OCI-LY7 (cell line): ENCODE measurements around the gene ROBO2. TPM values are rescaled to one million over a fixed set of nuclear protein-coding genes. Genes with fewer than 3 reads are reported as not detected.
"Not testable (repeated sequence)": the region's sequence is repeated elsewhere in the genome, so short reads cannot be mapped to it uniquely, and the experiment has no call there.

Experiments
- BruUV-seq: library from RNA; stranded (reverse); fragments of 400-500 nt; replicated peaks from 2 replicates; lab custom pipeline; 2021; lab: Mats Ljungman, UMichigan
- CTCF ChIA-PET: fragments of 300-600 bp; sonication (Branson Sonifier 250); formaldehyde crosslinking; loops from one replicate; lab custom pipeline; 2022; ENCODE audit warnings: antibody characterized with exemption; ENCODE audit not compliant: unreplicated experiment; lab: Charles Lee
- POLR2A ChIA-PET: fragments of 300-600 bp; sonication (Branson Sonifier 250); formaldehyde crosslinking; loops from one replicate; lab custom pipeline; 2022; ENCODE audit warnings: antibody characterized with exemption; lab: Charles Lee
- DNase-seq: peaks from one replicate; pipeline ENCODE4 v3.0.0-alpha.2; 2015; ENCODE audit warnings: low spot score
- H2AFZ ChIP-seq: fragments of 200-600 bp; sonication (generic), shearing (Covaris generic); 2 replicates; pipeline ENCODE4 v1.6.1; 2014; ENCODE audit warnings: mild to moderate bottlenecking, antibody characterized with exemption, low read length, moderate library complexity
- H3K27ac ChIP-seq: fragments of 200-600 bp; sonication (generic); 2 replicates; pipeline ENCODE4 v1.5.1; 2014; ENCODE audit warnings: mixed run types, low read depth, mild to moderate bottlenecking, moderate library complexity, low read length, inconsistent platforms; ENCODE audit not compliant: poor library complexity, severe bottlenecking
- H3K36me3 ChIP-seq: fragments of 200-600 bp; sonication (generic); 2 replicates; pipeline ENCODE4 v1.6.1; 2014; ENCODE audit warnings: mild to moderate bottlenecking, antibody characterized with exemption, low read length, moderate library complexity, mixed read lengths; ENCODE audit not compliant: insufficient read depth
- H3K4me1 ChIP-seq: fragments of 200-600 bp; sonication (generic); 2 replicates; pipeline ENCODE4 v1.5.1; 2014; ENCODE audit warnings: mild to moderate bottlenecking, low read length; ENCODE audit not compliant: insufficient read depth, poor library complexity, severe bottlenecking
- H3K4me2 ChIP-seq: fragments of 200-600 bp; sonication (generic); 2 replicates; pipeline ENCODE4 v1.6.1; 2014; ENCODE audit warnings: mild to moderate bottlenecking, low read length
- H3K4me3 ChIP-seq: fragments of 200-600 bp; sonication (generic); 2 replicates; pipeline ENCODE4 v1.5.1; 2014; ENCODE audit warnings: mild to moderate bottlenecking, low read depth, low read length; ENCODE audit not compliant: poor library complexity, severe bottlenecking
- H3K79me2 ChIP-seq: fragments of 200-600 bp; sonication (generic); 2 replicates; pipeline ENCODE4 v1.6.1; 2016; ENCODE audit warnings: low read depth, mild to moderate bottlenecking, low read length, moderate library complexity, mixed read lengths; ENCODE audit not compliant: insufficient read depth
- H3K9me2 ChIP-seq: fragments of 200-600 bp; sonication (generic); 2 replicates; pipeline ENCODE4 v1.6.1; 2016; ENCODE audit warnings: mild to moderate bottlenecking, low read length, mixed read lengths; ENCODE audit not compliant: insufficient read depth
- H3K9me3 ChIP-seq: fragments of 200-600 bp; sonication (generic); 2 replicates; pipeline ENCODE4 v1.6.1; 2014; ENCODE audit warnings: mild to moderate bottlenecking, mixed run types, low read length, mixed read lengths
- H4K20me1 ChIP-seq: fragments of 200-600 bp; sonication (generic); 2 replicates; pipeline ENCODE4 v1.6.1; 2014; ENCODE audit warnings: mild to moderate bottlenecking, antibody characterized with exemption, low read length, moderate library complexity, mixed read lengths; ENCODE audit not compliant: insufficient read depth
- CTCF ChIP-seq: fragments of 200-600 bp; sonication (generic); conservative IDR thresholded peaks from 2 replicates; pipeline ENCODE4 v1.5.1; 2014; ENCODE audit warnings: mild to moderate bottlenecking, antibody characterized with exemption, low read length, moderate library complexity, mixed read lengths
- EZH2phosphoT487 ChIP-seq: fragments of 200-600 bp; sonication (generic); IDR thresholded peaks from 2 replicates; pipeline ENCODE4 v1.6.1; 2018; ENCODE audit warnings: low read depth, borderline replicate concordance, mild to moderate bottlenecking, mixed run types, antibody characterized with exemption, low read length, moderate library complexity, mixed read lengths
- intact Hi-C: fragments of 100-400 bp; cut with micrococcal nuclease; formaldehyde crosslinking; loops from one replicate; pipeline ENCODE4 v1.10.0; 2022; ENCODE audit not compliant: unreplicated experiment
- total RNA-seq, 2 experiments: library from RNA; depleted of rRNA in 1 of 2; stranded (reverse); fragments of >200 nt in 1 of 2; shearing (Covaris generic) in 1 of 2; gene quantifications; 2 replicates each; pipeline ENCODE4 v1.2.3, GENCODE V29; 2014 to 2022

ROBO2 gene
- total RNA-seq, 2 experiments from 2014 or later, result 0.06 to 4.8 TPM

GRCh38 chr3:77407441-77407840 lies 367.5 kb downstream of the ROBO2 start:
- H3K4me2 ChIP-seq, result no peak overlapping the region
- no peaks in the 10 kb centered on the region for H4K20me1 ChIP-seq
- no peak overlapping the region for H2AFZ ChIP-seq
- H3K36me3 ChIP-seq, result no peaks in the 10 kb centered on the region
- no peak overlapping the region for H3K4me3 ChIP-seq
- H3K79me2 ChIP-seq, result no peaks in the 10 kb centered on the region
- H3K9me3 ChIP-seq, result no peaks in the 10 kb centered on the region
- TF ChIP-seq EZH2phosphoT487 (no peak), CTCF (no peak)
- H3K27ac ChIP-seq, result no peak overlapping the region
- CTCF ChIA-PET, result no interaction called here
- H3K4me1 ChIP-seq, result no peaks in the 10 kb centered on the region
- intact Hi-C loops, result no loop called here
- no peaks in the 10 kb centered on the region for H3K9me2 ChIP-seq
- POLR2A ChIA-PET, result interaction anchor here (0.6 kb wide), 1 partner anchor 83 kb away, joined by 3 read pairs; no protein-coding TSS in a partner anchor
- DNase-seq, result no peak
- BruUV-seq, result no TSS peak

DNA sequence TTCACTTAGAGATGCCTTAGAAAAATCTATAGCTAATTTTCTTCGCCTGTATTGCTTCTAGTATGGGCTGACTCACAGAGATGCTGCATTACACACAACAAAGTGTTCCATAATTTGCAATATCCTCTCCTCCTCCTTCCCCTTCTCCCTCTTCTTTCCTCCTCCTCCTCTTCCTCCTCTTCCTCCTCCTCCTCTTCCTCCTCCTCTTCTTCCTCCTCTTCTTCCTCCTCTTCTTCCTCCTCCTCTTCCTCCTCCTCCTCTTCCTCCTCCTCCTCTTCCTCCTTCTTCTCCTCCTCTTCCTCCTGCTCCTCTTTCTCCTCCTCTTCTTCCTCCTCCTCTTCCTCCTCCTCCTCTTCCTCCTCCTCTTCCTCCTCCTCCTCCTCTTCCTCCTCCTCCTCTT lies 370.4 kb downstream of the ROBO2 start:
- H3K9me3 ChIP-seq, DNase-seq, H3K4me2 ChIP-seq, H4K20me1 ChIP-seq, H3K9me2 ChIP-seq, H3K36me3 ChIP-seq, H3K4me3 ChIP-seq, BruUV-seq, intact Hi-C loops, H3K4me1 ChIP-seq, H2AFZ ChIP-seq, CTCF ChIA-PET, H3K27ac ChIP-seq, H3K79me2 ChIP-seq: not testable (repeated sequence)
- POLR2A ChIA-PET, result interaction anchor here (0.5 to 2.1 kb wide), 3 partner anchors 10 to 974 kb away, joined by 3 to 4 read pairs (median 4); no protein-coding TSS in a partner anchor

DNA sequence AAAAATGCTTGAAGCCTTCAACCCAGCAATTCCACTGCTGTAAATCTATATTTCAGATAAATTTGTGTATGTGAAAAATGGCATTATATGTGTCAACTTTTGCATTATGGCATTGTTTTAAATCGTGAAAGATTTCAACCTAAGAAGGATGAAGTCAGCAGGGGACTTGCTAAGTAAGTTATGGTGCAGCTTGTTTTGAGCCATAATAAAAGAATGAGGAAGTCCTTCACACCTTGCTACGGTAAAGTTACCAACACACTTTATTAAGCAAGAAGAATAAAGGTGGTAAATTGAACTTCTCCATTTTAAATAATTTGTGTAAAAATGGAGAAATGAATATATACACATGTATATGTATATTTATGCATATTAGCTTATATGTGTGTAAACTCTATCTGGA lies 371.4 kb downstream of the ROBO2 start:
- Histone ChIP-seq H3K79me2 (no peaks in the 10 kb centered on the region), H3K4me2 (no peak overlapping the region), H3K9me2 (no peaks in the 10 kb centered on the region), H2AFZ (no peak overlapping the region), H4K20me1 (no peaks in the 10 kb centered on the region), H3K36me3 (no peaks in the 10 kb centered on the region), H3K4me1 (no peaks in the 10 kb centered on the region), H3K9me3 (no peaks in the 10 kb centered on the region), H3K27ac (no peak overlapping the region), H3K4me3 (no peak overlapping the region)
- no peak for DNase-seq
- POLR2A ChIA-PET, result interaction anchor here (2.1 kb wide), 1 partner anchor 11 kb away, joined by 4 read pairs; no protein-coding TSS in a partner anchor
- TF ChIP-seq EZH2phosphoT487, result no peak
- no peak for TF ChIP-seq CTCF
- BruUV-seq, result no TSS peak
- CTCF ChIA-PET, result no interaction called here
- intact Hi-C loops, result no loop called here
